Measurements from ENCODE around the gene MPND. TPM values are rescaled to one million over a fixed set of nuclear protein-coding genes. Genes with fewer than 3 reads are reported as not detected.

Gene MPND
- total and polyA plus RNA-seq, 2 of the 13 experiments (the other 11 are each of a cell fraction or from before 2014, with no cell fraction given): 10.8 to 15.8 TPM

- no peaks in the 10 kb centered on the region for H3K79me2 ChIP-seq (ENCODE audit: insufficient read depth, low read length)
- H3K9ac ChIP-seq (ENCODE audit: insufficient read depth, low read depth, low read length): no peak overlapping the region
- H3K4me1 ChIP-seq (ENCODE audit: insufficient read depth, low read length): peaks cover 8% of the 10 kb centered on the region
- H3K27ac ChIP-seq (ENCODE audit: extremely low read length, insufficient read depth, low read length): no peak overlapping the region
- in situ Hi-C loops (cut with HindIII; ENCODE audit: extremely low pct_ligation_motif_present, low pct_unique_long_range_greater_than_20kb) (loop anchor here (5.0 kb wide), 1 partner anchor 83 kb away; no protein-coding TSS in a partner anchor), intact Hi-C loops (cut with micrococcal nuclease; ENCODE audit: unreplicated experiment) (no loop called here)
- ChIA-PET POLR2A (no interaction called here), CTCF (ENCODE audit: low intra/inter-chr PET ratio, low total read pairs) (interaction anchor here (1.6 kb wide), 1 partner anchor 83 kb away, joined by 3 read pairs; no protein-coding TSS in a partner anchor)
- no peak overlapping the region for H3K4me3 ChIP-seq (replicated peaks in 1 of 3; ENCODE audit: insufficient read depth in 1 of 3, low read depth in 2 of 3, low read length in 3 of 3)
- no peaks in the 10 kb centered on the region for H3K27me3 ChIP-seq (ENCODE audit: control insufficient read depth in 1 of 2, insufficient read depth in 2 of 2, low read length in 2 of 2)
- no peaks in the 10 kb centered on the region for H3K9me3 ChIP-seq (ENCODE audit: low read length)
- H3K36me3 ChIP-seq (replicated peaks in 1 of 2; ENCODE audit: control insufficient read depth in 1 of 2, insufficient read depth in 2 of 2, low read length in 2 of 2): 0 out of 5 replicates have a peak, but pooled peaks cover 0 to 7% of the 10 kb centered on the region in 2 experiments
- no peak for TF ChIP-seq ZNF281 (CRISPR knock-in tag; IDR thresholded peaks at IDR 0.05; ENCODE audit: borderline replicate concordance)
- peak; percentile 58; the same call in 1 of the 2 replicates for TF ChIP-seq ZMYM3 (CRISPR knock-in tag; IDR thresholded peaks at IDR 0.05)
- no peak overlapping the region for H2AFZ ChIP-seq (ENCODE audit: low read length)
- no peaks in the 10 kb centered on the region for H4K20me1 ChIP-seq (ENCODE audit: insufficient read depth, low read length)
- ATAC-seq: no peak
- BruUV-seq (replicated peaks): no TSS peak
- no peak for DNase-seq (ENCODE audit: low spot score)
- whole genome bisulfite sequencing (ENCODE audit: low lambda C conversion rate): 90% methylated on average over 8 of the region's 8 CpGs
- FAIRE-seq: no peak
- H3K4me2 ChIP-seq (ENCODE audit: low read depth, low read length): no peak overlapping the region
These were observed 6.7 kb downstream of the MPND start for GRCh38 chr19:4350111-4350510.

GRCh38 chr19:4350726-4351125 lies 7.4 kb downstream of the MPND start:
- H3K9ac ChIP-seq (ENCODE audit: insufficient read depth, low read depth, low read length): no peak overlapping the region
- no TSS peak for BruUV-seq (replicated peaks)
- no peak overlapping the region for H3K4me2 ChIP-seq (ENCODE audit: low read depth, low read length)
- no peak overlapping the region for H2AFZ ChIP-seq (ENCODE audit: low read length)
- H3K79me2 ChIP-seq (ENCODE audit: insufficient read depth, low read length): no peaks in the 10 kb centered on the region
- no peak for DNase-seq (ENCODE audit: low spot score)
- no peak for ATAC-seq
- no peak overlapping the region for H3K27ac ChIP-seq (ENCODE audit: extremely low read length, insufficient read depth, low read length)
- 95% methylated on average over 8 of the region's 9 CpGs for WGBS (ENCODE audit: low lambda C conversion rate)
- TF ChIP-seq ZNF703 (CRISPR knock-in tag; IDR thresholded peaks at IDR 0.05; ENCODE audit: borderline replicate concordance) (no peak), PPARG (CRISPR knock-in tag; conservative IDR thresholded peaks at IDR 0.05) (no peak), SIN3B (IDR thresholded peaks at IDR 0.05; ENCODE audit: low read length) (no peak), CERS6 (CRISPR knock-in tag; IDR thresholded peaks at IDR 0.05) (no peak), CREB1 (IDR thresholded peaks at IDR 0.05) (no peak), CREB1 (CRISPR knock-in tag; IDR thresholded peaks at IDR 0.05) (no peak), ZSCAN9 (CRISPR knock-in tag; IDR thresholded peaks at IDR 0.05; ENCODE audit: borderline replicate concordance) (no peak)
- ChIA-PET POLR2A (no interaction called here), CTCF (ENCODE audit: low intra/inter-chr PET ratio, low total read pairs) (interaction anchor here (1.6 kb wide), 1 partner anchor 84 kb away, joined by 3 read pairs; no protein-coding TSS in a partner anchor)
- H4K20me1 ChIP-seq (ENCODE audit: insufficient read depth, low read length): no peaks in the 10 kb centered on the region
- H3K27me3 ChIP-seq (ENCODE audit: control insufficient read depth in 1 of 2, insufficient read depth in 2 of 2, low read length in 2 of 2): no peaks in the 10 kb centered on the region
- no peak overlapping the region for H3K4me3 ChIP-seq (replicated peaks in 1 of 3; ENCODE audit: insufficient read depth in 1 of 3, low read depth in 2 of 3, low read length in 3 of 3)
- peaks cover 2% of the 10 kb centered on the region; the same call in 1 of the 2 replicates for H3K4me1 ChIP-seq (ENCODE audit: insufficient read depth, low read length)
- intact Hi-C loops (cut with micrococcal nuclease; ENCODE audit: unreplicated experiment): no loop called here
- in situ Hi-C loops (cut with HindIII; ENCODE audit: extremely low pct_ligation_motif_present, low pct_unique_long_range_greater_than_20kb): loop anchor here (5.0 kb wide), 1 partner anchor 83 kb away; no protein-coding TSS in a partner anchor
- no peak for FAIRE-seq
- no peaks in the 10 kb centered on the region for H3K9me3 ChIP-seq (ENCODE audit: low read length)
- 0 out of 5 replicates have a peak, but pooled peaks cover 0 to 7% of the 10 kb centered on the region in 2 experiments for H3K36me3 ChIP-seq (replicated peaks in 1 of 2; ENCODE audit: control insufficient read depth in 1 of 2, insufficient read depth in 2 of 2, low read length in 2 of 2)

Data from HepG2 (cell line).